CD1c-positive myeloid dendritic cell (primary cell): ENCODE data around the gene MYO9A.
"Not testable (repeated sequence)": the region's sequence is repeated elsewhere in the genome, so short reads cannot be mapped to it uniquely, and the experiment has no call there.

Source experiments
- DNase-seq: peaks from one replicate; pipeline ENCODE4 v3.0.0-alpha.2; 2016; ENCODE audit errors: extremely low spot score

The MYO9A gene

DNA sequence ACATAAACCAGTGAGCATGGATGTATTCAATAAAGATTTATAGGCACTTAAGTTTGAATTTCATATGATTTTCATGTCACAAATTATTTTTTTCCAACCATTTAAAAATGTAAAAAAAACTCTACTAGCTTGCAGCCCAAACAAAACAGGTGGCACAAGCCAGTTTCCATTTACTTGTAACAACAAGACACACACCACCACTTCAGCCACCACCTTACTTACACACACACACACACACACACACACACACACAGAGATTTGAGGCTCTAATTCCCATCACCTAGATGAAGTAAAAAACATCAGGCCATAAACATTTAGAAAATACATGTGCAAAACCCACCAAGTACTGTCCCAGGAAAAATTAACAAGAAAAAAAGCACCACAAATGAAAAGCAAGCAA lies 25.3 kb downstream of the MYO9A start:
- no peak for DNase-seq

- DNase-seq, result no peak
Observed at GRCh38 chr15:72092006-72092405, 25.9 kb downstream of the MYO9A start.

DNA sequence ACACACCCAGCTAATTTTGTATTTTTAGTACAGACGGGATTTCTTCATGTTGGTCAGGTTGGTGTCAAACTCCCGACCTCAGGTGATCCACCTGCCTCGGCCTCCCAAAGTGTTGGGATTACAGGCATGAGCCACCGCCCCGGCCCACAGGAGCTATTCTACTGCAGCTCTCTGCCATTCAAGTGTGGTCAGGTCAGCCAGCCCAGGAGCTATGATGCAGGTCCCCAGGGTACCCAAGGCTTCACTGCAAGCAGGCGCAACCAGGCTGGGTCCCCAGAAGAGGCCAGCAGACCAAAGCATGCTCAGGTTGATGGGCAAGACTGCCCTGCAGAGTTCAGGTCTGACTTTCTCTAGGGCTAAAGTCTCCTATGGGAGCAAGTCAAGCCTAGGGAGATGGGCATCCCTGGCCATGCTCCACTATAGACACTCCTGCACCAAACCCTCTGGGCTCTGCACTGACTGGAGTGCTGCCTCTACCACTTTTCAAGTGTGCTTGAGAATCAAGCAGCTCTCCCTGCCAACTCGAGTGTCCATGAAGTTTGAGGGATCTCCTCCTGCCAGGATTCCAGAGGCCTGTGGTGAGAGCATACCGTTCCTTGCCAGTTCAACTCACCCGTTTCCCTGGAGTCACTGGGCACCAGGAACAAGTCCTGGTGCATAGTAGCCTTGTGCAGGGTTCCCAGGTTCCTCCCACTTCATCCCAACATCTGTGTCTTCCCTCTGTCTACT lies 30.9 kb downstream of the MYO9A start:
- no peak for DNase-seq

- DNase-seq, result no peak
Observed at GRCh38 chr15:72086010-72086697, 31.8 kb downstream of the MYO9A start.

- DNase-seq, result no peak
Observed at GRCh38 chr15:72082176-72082575, 35.8 kb downstream of the MYO9A start.

DNA sequence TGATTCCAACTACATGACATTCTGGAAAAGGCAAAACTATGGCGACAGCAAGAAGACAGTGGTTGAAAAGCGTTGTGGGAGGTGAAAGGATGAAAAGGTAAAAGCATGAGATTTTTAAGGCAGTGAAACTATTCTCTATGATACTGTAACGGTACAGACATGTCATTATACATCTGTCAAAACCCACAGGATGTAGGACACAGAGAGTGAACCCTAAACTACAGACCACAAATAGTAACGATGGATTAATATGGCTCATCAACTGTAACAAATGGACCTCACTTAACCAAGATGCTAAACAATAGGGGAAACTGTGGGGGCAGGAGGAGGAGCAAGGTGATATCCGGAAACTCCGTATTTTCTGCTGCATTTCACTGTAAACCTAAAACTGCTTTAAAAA lies 39.1 kb downstream of the MYO9A start:
- no peak for DNase-seq

DNA sequence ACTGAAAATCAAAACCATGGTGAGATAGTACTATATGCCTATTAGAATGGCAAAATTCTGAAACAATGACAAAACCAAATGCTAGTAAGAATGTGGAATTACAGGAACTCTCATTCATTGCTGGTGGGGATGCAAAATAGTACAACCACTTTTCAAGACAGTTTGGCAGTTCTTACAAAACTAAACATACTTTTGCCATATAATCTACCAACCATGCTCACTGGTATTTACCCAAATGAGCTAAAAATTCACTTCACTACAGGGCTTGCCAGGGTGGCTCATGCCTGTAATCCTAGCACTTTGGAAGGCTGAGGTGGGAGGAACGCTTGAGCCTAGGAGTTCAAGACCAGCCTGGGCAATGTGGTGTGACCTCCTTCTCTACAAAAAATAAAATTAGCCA lies 40.0 kb downstream of the MYO9A start:
- DNase-seq, result no peak

- DNase-seq, result no peak
Observed at GRCh38 chr15:72074335-72075060, 43.5 kb downstream of the MYO9A start.

DNA sequence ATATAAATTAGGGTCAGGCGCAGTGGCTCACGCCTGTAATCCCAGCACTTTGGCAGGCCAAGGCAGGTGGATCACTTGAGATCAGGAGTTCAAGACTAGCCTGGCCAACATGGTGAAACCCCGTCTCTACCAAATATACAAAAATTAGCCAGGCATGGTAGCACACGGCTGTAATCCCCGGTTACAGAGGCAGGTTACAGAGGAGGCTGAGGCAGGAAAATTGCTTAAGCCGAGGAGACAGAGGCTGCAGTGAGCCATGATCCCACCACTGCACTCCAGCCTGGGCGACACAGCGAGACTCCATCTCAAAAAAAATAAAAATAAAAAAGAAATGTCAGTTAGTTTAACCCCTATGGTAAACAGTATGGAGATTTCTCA lies 46.5 kb downstream of the MYO9A start:
- DNase-seq, result not testable (repeated sequence)

DNA sequence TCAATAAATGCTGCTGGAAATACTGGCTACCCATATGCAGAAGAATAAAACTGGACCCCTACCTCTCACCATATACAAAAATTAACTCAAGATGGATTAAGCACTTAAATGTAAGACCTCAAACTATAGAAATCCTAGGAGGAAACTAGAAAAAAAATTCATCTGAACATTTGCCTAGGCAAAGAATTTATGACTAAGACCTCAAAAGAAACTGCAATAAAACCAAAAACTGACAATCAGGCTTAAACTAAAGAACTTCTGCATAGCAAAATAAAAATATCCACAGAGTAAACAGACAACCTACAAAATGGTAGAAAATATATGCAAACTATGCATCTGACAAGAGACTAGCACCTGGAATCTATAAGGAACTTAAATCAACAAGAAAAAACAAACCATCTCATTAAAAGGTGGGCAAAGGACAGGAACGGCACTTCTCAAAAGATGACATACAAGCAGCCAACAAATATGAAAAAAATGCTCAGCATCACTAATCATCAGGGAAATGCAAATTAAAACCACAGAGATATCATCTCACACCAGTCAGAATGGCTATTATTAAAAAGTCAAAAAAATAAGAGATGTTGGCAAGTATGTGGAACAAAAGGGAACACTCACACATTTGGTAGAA lies 47.0 kb downstream of the MYO9A start:
- no peak for DNase-seq

DNA sequence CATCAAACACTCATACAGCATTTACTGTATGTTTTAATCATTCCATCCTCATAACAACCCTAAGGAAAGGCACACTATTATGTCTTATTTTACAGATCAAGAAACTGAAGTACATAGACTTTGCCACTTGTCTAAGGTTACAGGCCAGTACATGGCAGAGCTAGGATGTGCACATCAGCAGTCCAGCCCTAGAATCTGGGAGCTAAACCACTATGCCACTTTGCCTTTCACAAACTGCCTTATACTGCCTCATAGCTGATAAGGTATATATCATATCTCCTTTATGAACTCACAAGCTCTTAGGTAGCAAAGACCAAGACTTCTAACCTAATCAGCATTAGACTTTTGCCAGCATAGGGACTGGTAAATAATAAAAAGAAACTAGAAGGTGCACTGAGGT lies 49.1 kb downstream of the MYO9A start:
- no peak for DNase-seq

GRCh38 chr15:72065801-72066200 lies 52.1 kb downstream of the MYO9A start:
- DNase-seq, result no peak

- no peak for DNase-seq
Observed at GRCh38 chr15:72063186-72063585, 54.8 kb downstream of the MYO9A start.

GRCh38 chr15:72062319-72062718 lies 55.6 kb downstream of the MYO9A start:
- no peak for DNase-seq

DNA sequence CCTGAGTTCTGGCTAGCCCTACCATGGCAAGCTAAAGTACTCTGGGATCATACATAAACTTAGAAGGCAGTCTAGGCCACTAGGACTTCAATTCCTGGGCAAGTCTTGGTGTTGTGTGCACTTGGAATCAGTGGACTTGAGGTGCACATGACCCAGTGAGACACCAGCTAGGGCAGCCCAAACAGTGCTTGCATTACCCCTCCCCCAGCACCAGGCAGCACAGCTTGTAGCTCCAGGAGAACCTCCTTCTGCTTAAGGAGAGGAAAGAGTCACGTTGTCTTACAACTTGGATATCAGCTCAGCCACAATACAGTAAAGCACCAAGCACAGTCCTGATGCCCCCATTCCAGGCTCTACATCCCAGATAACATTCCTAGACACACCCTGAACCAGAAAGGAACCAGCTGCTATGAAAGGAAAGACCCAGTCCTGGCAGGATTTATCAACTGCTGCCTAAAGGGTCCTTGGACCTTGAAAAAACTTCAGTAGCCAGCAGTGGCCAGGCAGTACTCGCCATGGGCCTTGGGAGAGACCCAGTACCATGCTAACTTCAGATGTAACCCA lies 57.2 kb downstream of the MYO9A start:
- DNase-seq, result no peak

- no peak for DNase-seq
Observed at GRCh38 chr15:72058585-72058984, 59.4 kb downstream of the MYO9A start.

GRCh38 chr15:72057548-72058091 lies 60.3 kb downstream of the MYO9A start:
- no peak for DNase-seq

DNA sequence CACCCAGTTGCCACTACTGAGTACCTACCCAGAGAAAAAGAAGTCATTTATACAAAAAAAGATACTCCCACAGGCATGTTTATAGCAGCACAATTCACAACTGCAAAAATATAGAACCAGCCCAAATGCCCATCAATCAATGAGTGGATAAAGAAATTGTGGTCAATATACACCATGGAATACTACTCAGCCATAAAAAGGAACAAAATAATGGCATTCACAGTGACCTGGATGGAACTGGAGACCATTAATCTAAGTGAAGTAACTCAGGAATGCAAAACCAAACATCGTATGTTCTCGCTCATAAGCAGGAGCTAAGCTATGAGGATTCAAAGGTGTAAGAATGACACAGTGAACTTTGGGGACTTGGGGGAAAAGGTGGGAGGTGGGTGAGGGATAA lies 61.7 kb downstream of the MYO9A start:
- DNase-seq, result not testable (repeated sequence)

- DNase-seq, result not testable (repeated sequence)
Observed at GRCh38 chr15:72053297-72053696, 64.7 kb downstream of the MYO9A start.

DNA sequence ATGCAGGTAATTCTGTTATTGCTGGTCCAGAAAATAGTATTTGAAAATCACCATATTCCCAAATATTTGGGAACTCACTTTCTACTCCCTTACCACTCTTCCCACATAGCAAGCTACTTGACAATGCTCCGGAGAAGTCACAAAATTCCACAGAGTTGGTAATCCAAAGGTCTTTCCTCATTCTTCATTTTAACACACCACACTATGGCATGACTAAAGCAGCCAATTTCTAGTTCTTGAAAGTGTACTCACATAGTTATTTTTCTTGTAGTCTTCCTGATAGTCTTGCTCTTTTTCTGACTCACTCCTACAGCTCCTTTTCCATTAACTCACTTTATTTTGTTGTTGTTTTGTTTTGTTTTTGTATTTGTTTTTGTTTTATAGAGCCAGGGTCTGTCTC lies 67.2 kb downstream of the MYO9A start:
- no peak for DNase-seq

- DNase-seq, result no peak
Observed at GRCh38 chr15:72047020-72047419, 70.9 kb downstream of the MYO9A start.

DNA sequence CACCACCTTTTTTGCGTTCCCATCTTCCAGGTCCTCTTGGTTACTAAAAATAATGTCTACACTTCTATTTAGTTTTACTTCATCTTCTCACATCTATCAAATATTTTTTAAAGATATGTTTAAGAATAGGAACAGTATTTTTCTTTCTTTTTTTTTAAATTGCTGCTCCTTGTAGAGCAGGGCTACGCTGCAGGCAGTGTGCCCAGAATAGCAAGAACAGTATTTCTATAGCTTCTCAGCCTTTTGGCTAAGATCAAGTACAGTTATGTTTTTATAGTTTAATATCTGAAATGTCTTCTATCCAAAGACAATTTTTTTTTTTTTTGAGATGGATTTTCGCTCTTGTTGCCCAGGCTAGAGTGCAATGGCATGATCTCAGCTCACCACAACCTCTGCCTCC lies 73.0 kb downstream of the MYO9A start:
- DNase-seq, result no peak
